HEK293 (cell line): Measurements from ENCODE around the gene HSDL1.

Experiments
- CTCF ChIA-PET: fragments of 350-600 bp; formaldehyde crosslinking; extraction: SDS; loops from one replicate; lab custom pipeline; 2021; ENCODE audit warnings: antibody characterized with exemption; lab: Yijun Ruan, JAX
- POLR2A ChIA-PET: fragments of 300-600 bp; formaldehyde crosslinking; extraction: SDS; loops from one replicate; lab custom pipeline; 2020; ENCODE audit warnings: antibody characterized with exemption, inconsistent platforms; lab: Yijun Ruan, JAX
- H3K27ac ChIP-seq: fragments of 200-500 bp; sonication (Bioruptor generic); 2 replicates; pipeline ENCODE4 v1.5.1; 2014; ENCODE audit warnings: low read depth, low read length, control low read depth, inconsistent platforms; ENCODE audit errors: extremely low read depth
- H3K36me3 ChIP-seq, 2 experiments: fragments of 200-500 bp in 1 of 2; sonication (Bioruptor generic) in 1 of 2; 1 replicate in 1 of 2; 2 replicates in 1 of 2; pipeline ENCODE4 v1.5.1; 2014 to 2017; ENCODE audit warnings: inconsistent platforms in 2 of 2, low read length in 2 of 2; ENCODE audit not compliant: control insufficient read depth in 2 of 2, insufficient read depth in 1 of 2
- H3K4me1 ChIP-seq: fragments of 200-500 bp; sonication (Bioruptor generic); 2 replicates; pipeline ENCODE4 v1.5.1; 2014; ENCODE audit warnings: mild to moderate bottlenecking, low read length, inconsistent platforms; ENCODE audit not compliant: control insufficient read depth, insufficient read depth
- H3K4me3 ChIP-seq: 2 replicates; pipeline ENCODE4 v1.5.1; 2011; ENCODE audit warnings: low read depth, mild to moderate bottlenecking, control low read depth, low read length, moderate library complexity
- H3K9me3 ChIP-seq: fragments of 200-500 bp; sonication (Bioruptor generic); 2 replicates; pipeline ENCODE4 v1.5.1; 2014; ENCODE audit warnings: low read depth, low read length, inconsistent platforms; ENCODE audit not compliant: control insufficient read depth, insufficient read depth
- BCL11A ChIP-seq: fragments of 450-650 bp; formaldehyde crosslinking; IDR thresholded peaks from 2 replicates; pipeline ENCODE4 v1.5.1; 2016; ENCODE audit warnings: low read depth, missing biosample characterization, missing genetic modification characterization
- BCL6B ChIP-seq: fragments of 450-650 bp; formaldehyde crosslinking; IDR thresholded peaks from 2 replicates; pipeline ENCODE4 v1.5.1; 2017; ENCODE audit warnings: missing biosample characterization, missing genetic modification characterization
- SP7 ChIP-seq: fragments of 450-650 bp; formaldehyde crosslinking; IDR thresholded peaks from 2 replicates; pipeline ENCODE4 v1.5.1; 2016; ENCODE audit warnings: missing biosample characterization, missing genetic modification characterization
- ZFHX2 ChIP-seq: fragments of 450-650 bp; formaldehyde crosslinking; conservative IDR thresholded peaks from 2 replicates; pipeline ENCODE4 v1.5.1; 2016; ENCODE audit warnings: missing biosample characterization, missing genetic modification characterization
- ZNF148 ChIP-seq: fragments of 450-650 bp; formaldehyde crosslinking; IDR thresholded peaks from 2 replicates; pipeline ENCODE4 v1.5.0; 2017; ENCODE audit warnings: missing biosample characterization, missing genetic modification characterization, borderline replicate concordance
- ZNF175 ChIP-seq: fragments of 450-650 bp; formaldehyde crosslinking; IDR thresholded peaks from 2 replicates; pipeline ENCODE4 v1.5.1; 2016; ENCODE audit warnings: missing biosample characterization, missing genetic modification characterization
- ZNF280D ChIP-seq: fragments of 450-650 bp; formaldehyde crosslinking; IDR thresholded peaks from 2 replicates; pipeline ENCODE4 v1.5.1; 2016; ENCODE audit warnings: missing biosample characterization, missing genetic modification characterization
- ZNF341 ChIP-seq: fragments of 450-650 bp; formaldehyde crosslinking; IDR thresholded peaks from 2 replicates; pipeline ENCODE4; 2016; ENCODE audit warnings: low read depth, missing biosample characterization, missing genetic modification characterization
- ZNF555 ChIP-seq: fragments of 450-650 bp; formaldehyde crosslinking; conservative IDR thresholded peaks from 2 replicates; pipeline ENCODE4 v1.5.1; 2017; ENCODE audit warnings: missing biosample characterization, mild to moderate bottlenecking, missing genetic modification characterization, inconsistent platforms
- ZNF596 ChIP-seq: fragments of 450-650 bp; IDR thresholded peaks from 2 replicates; pipeline ENCODE4 v1.5.0; 2018; ENCODE audit warnings: missing biosample characterization, mild to moderate bottlenecking, missing genetic modification characterization, moderate library complexity
- ZNF629 ChIP-seq: fragments of 450-650 bp; formaldehyde crosslinking; IDR thresholded peaks from 2 replicates; pipeline ENCODE4 v1.5.1; 2017; ENCODE audit warnings: missing biosample characterization, missing genetic modification characterization
- ZNF701 ChIP-seq: fragments of 450-650 bp; formaldehyde crosslinking; IDR thresholded peaks from 2 replicates; pipeline ENCODE4 v1.5.1; 2016; ENCODE audit warnings: missing biosample characterization, missing genetic modification characterization
- ZNF785 ChIP-seq: fragments of 450-650 bp; formaldehyde crosslinking; IDR thresholded peaks from 2 replicates; pipeline ENCODE4 v1.5.1; 2016; ENCODE audit warnings: missing biosample characterization, missing genetic modification characterization
- ZSCAN23 ChIP-seq: fragments of 450-650 bp; formaldehyde crosslinking; IDR thresholded peaks from 2 replicates; pipeline ENCODE4 v1.5.1; 2016; ENCODE audit warnings: missing biosample characterization, missing genetic modification characterization
- ZSCAN30 ChIP-seq: fragments of 450-650 bp; IDR thresholded peaks from 2 replicates; pipeline ENCODE4 v1.5.1; 2018; ENCODE audit warnings: missing biosample characterization, mild to moderate bottlenecking, missing genetic modification characterization, moderate library complexity
- TF ChIP-seq, protein P1 (sequence below): sonication (generic); formaldehyde crosslinking; IDR thresholded peaks from 2 replicates; pipeline ENCODE4 v1.8.1; 2022; ENCODE audit warnings: mild to moderate bottlenecking, moderate library complexity, missing genetic modification reagents

The HSDL1 gene

GRCh38 chr16:84183572-84183875 lies 38.5 kb upstream of the HSDL1 start:
- Histone ChIP-seq H3K4me1 (no peaks in the 10 kb centered on the region), H3K27ac (no peak overlapping the region), H3K36me3 (peaks cover 0 to 66% of the 10 kb centered on the region in 2 experiments; a peak in 2 of 3 replicates), H3K9me3 (no peaks in the 10 kb centered on the region), H3K4me3 (no peak overlapping the region)
- ChIA-PET POLR2A (interaction anchor here (1.0 kb wide), 1 partner anchor 8 kb away, joined by 3 read pairs; no protein-coding TSS in a partner anchor), CTCF (interaction anchor here (0.6 to 1.4 kb wide), 6 partner anchors 17 to 555 kb away, joined by 3 to 4 read pairs (median 3); no protein-coding TSS in a partner anchor)
- TF ChIP-seq ZNF596 (tag by site-specific recombination) (no peak), ZNF555 (no peak), ZNF701 (tag by site-specific recombination) (no peak), ZNF280D (tag by site-specific recombination) (no peak)

GRCh38 chr16:84182680-84183571 lies 37.9 kb upstream of the HSDL1 start:
- no peak for TF ChIP-seq ZNF341 (tag by site-specific recombination)
- TF ChIP-seq ZNF785 (tag by site-specific recombination) = no peak
- no peak for TF ChIP-seq ZNF175 (tag by site-specific recombination)
- TF ChIP-seq, protein P1, sequence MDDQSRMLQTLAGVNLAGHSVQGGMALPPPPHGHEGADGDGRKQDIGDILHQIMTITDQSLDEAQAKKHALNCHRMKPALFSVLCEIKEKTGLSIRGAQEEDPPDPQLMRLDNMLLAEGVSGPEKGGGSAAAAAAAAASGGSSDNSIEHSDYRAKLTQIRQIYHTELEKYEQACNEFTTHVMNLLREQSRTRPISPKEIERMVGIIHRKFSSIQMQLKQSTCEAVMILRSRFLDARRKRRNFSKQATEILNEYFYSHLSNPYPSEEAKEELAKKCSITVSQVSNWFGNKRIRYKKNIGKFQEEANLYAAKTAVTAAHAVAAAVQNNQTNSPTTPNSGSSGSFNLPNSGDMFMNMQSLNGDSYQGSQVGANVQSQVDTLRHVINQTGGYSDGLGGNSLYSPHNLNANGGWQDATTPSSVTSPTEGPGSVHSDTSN (CRISPR knock-in tag) = no peak
- TF ChIP-seq ZNF148 = no peak
- no peak for TF ChIP-seq BCL11A
- H3K4me3 ChIP-seq = no peak overlapping the region
- CTCF ChIA-PET = interaction anchor here (0.5 to 1.4 kb wide), 7 partner anchors 17 to 350 kb away, joined by 3 to 4 read pairs (median 4); no protein-coding TSS in a partner anchor
- H3K4me1 ChIP-seq = no peaks in the 10 kb centered on the region; the same call in 1 of the 2 replicates
- POLR2A ChIA-PET = no interaction called here
- H3K36me3 ChIP-seq = peaks cover 0 to 72% of the 10 kb centered on the region in 2 experiments; a peak in 2 of 3 replicates
- H3K27ac ChIP-seq = no peak overlapping the region
- H3K9me3 ChIP-seq = no peaks in the 10 kb centered on the region

- Histone ChIP-seq H3K36me3 (peaks cover 0 to 73% of the 10 kb centered on the region in 2 experiments; a peak in 2 of 3 replicates), H3K4me3 (no peak overlapping the region), H3K9me3 (no peaks in the 10 kb centered on the region), H3K27ac (no peak overlapping the region), H3K4me1 (peaks cover 5% of the 10 kb centered on the region)
- ChIA-PET CTCF (interaction anchor here (0.5 to 0.9 kb wide), 5 partner anchors 69 to 351 kb away, joined by 3 to 6 read pairs (median 4); no protein-coding TSS in a partner anchor), POLR2A (no interaction called here)
- TF ChIP-seq SP7 (tag by site-specific recombination) = no peak
- TF ChIP-seq ZFHX2 (tag by site-specific recombination) = no peak
- TF ChIP-seq ZNF629 (tag by site-specific recombination) = no peak
- TF ChIP-seq BCL6B = no peak
- no peak for TF ChIP-seq ZSCAN23 (tag by site-specific recombination)
- no peak for TF ChIP-seq ZSCAN30 (tag by site-specific recombination)
Observed at GRCh38 chr16:84182104-84182503, 37.1 kb upstream of the HSDL1 start.
